Lung microvascular endothelial cell (primary cell): ENCODE data around the gene PERM1. TPM values are rescaled to one million over a fixed set of nuclear protein-coding genes. Genes with fewer than 3 reads are reported as not detected.
A peak's percentile ranks its signal among the peaks of the same experiment; 100 is the strongest.
"Not testable (repeated sequence)": the region's sequence is repeated elsewhere in the genome, so short reads cannot be mapped to it uniquely, and the experiment has no call there.

Experiments used
- DNase-seq, 2 donors: peaks; one replicate each; pipeline versions ENCODE4 v3.0.0 to v3.0.0-alpha.2; 2010; ENCODE audit warnings: low read depth in 2 of 2
- total RNA-seq: library from RNA; depleted of rRNA; stranded (reverse); fragments of >200 nt; gene quantifications from 2 replicates; pipeline ENCODE4 v1.2.1, GENCODE V29; 2014

PERM1 gene, protein sequence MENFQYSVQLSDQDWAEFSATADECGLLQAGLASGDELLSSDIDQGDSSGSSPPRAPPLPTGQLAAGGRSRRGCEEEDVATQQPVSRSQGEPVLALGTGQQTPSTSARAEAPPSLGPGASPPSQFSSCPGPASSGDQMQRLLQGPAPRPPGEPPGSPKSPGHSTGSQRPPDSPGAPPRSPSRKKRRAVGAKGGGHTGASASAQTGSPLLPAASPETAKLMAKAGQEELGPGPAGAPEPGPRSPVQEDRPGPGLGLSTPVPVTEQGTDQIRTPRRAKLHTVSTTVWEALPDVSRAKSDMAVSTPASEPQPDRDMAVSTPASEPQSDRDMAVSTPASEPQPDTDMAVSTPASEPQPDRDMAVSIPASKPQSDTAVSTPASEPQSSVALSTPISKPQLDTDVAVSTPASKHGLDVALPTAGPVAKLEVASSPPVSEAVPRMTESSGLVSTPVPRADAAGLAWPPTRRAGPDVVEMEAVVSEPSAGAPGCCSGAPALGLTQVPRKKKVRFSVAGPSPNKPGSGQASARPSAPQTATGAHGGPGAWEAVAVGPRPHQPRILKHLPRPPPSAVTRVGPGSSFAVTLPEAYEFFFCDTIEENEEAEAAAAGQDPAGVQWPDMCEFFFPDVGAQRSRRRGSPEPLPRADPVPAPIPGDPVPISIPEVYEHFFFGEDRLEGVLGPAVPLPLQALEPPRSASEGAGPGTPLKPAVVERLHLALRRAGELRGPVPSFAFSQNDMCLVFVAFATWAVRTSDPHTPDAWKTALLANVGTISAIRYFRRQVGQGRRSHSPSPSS
- not detected in 2 replicates for total RNA-seq

DNA sequence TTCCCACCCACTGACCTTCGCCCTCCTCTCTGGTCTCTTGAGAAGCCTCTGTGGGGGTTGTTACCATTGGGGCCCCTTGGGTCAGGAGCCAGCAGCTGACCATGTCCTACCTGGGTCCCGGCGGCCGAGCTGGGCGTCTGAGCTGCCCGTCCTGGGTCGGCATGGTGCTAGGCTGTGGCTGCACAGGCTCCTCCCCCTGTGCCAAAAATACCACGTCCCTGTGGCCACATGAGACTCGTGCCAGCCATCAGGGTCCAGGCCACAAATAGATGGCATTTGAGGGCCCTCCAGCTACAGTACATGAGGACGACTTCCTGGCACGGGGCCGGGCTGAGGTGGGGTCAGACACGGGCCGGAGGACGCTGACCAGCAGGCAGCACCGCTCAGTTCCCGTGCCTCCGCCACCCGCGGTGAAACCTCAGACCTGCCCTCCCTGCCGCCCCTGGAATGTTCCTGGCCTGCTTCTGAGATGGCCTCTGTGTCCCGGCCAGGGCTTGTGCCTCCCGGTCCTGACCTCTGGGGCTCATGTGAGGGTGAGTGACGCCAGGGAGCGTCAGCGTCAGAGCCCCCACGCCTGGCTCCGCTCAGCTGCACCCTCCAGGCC, at the start of gene PERM1:
Gene PERM1, minus strand, starts transcription at position 139 of the 604 bp plus-strand sequence. CDS start 1,064 bp downstream, outside the sequence.
- no peak for DNase-seq

DNA sequence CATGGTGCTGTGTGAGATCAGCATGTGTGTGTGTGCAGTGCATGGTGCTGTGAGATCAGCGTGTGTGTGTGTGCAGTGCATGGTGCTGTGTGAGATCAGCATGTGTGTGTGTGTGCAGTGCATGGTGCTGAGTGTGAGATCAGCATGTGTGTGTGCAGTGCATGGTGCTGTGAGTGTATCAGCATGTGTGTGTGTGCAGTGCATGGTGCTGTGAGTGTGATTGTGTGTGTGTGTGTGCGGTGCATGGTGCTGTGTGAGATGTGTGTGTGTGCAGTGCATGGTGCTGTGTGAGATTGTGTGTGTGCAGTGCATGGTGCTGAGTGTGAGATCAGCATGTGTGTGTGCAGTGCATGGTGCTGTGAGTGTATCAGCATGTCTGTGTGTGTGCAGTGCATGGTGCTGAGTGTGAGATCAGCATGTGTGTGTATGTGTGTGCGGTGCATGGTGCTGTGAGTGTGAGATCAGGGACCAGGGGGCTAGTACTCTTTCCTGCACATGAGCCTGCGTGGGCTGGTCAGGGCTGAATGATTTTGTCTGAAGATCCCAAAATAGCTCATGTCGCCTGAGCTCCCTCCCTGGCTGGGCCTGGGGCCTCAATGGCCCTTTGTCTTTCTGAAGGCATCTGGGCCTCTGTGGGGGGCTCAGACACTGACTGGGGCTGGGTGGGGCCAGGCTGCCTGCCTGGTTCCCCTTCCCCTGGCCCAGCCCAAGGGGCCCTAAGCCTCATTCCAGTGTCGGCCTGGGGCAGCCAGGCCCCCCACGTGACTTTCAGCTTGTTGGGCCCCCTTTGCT, 49.2 kb upstream of the PERM1 start:
- not testable (repeated sequence) for DNase-seq

DNA sequence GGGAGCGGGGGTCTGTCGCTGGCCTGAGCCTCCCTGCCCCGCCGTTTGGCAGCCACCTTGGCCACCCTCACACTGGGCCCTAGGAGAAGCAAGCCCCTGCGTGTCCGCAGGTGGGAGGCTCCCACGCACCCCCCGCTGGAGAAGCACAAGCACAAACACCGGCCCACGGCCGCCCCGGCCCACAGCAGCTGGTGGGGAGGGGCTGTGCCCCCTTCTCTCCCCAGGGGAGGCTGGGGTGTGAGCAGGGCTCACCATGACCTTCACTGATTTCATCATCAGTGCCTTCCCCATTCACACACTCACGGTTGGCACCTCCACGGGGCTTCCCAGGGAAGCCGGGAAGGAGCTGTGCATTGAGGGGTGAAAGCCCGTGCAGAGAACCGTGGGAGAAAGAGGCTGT, 45.9 kb upstream of the PERM1 start:
- no peak for DNase-seq

DNA sequence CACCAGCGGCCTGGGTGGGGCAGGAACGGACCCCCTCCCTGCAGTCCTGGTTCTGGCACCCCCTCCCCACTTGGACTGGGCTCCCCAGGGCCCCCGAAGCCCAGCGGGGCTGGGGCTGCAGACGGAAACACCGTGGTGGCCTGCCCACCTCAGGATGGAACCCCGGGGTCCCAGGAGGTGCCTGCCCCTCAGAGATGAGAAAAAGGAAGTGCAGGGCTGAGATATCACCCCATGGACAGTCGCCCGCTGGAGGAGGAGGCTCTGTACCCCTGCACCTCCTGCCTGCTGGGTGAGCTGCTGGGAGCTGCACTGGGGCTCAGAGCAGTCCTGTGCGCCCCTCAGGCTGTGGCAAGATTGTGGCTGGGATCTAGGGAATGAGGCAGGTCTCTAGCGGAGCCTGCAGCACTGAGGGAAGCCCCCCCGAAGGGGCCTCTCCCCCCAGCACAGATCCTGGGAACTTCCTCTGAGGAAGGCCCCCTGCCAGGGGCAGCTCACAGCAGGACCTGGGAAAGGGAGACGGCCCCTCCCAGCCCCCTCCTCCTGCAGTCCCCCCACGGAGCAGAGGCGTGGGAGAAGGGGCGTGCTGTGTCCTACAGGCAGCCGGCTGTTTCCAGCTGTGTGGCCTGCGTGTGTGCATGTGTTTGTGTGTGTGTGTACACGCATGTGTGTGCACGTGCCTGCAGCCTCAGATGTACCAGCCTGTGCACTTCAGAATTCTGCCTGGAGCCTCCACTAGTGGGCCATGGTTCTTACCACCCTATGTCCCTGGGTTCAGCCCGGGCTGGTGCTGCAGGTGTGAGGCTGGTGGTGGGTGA, 44.9 kb upstream of the PERM1 start:
- no peak for DNase-seq

DNA sequence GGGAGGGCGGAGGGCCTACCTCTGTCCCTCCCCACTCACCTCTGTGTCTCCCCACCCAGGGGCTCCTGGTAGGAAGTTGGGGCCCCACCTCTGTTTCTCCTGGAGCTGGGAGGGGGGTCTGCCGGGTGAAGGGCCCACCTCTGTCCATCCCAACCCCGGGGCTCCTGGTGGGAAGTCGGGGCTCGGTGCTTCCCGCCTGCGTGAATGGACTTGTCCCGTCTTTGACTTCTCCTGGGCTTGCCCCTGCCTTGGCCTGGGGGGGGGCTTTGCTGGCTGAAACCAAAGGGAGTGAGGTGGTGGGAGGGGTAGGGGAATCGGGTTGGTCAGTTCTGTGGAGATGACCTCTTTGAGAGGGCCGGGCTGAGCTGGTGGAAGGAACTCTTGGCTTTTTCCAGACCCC, 43.8 kb upstream of the PERM1 start:
- no peak for DNase-seq

DNA sequence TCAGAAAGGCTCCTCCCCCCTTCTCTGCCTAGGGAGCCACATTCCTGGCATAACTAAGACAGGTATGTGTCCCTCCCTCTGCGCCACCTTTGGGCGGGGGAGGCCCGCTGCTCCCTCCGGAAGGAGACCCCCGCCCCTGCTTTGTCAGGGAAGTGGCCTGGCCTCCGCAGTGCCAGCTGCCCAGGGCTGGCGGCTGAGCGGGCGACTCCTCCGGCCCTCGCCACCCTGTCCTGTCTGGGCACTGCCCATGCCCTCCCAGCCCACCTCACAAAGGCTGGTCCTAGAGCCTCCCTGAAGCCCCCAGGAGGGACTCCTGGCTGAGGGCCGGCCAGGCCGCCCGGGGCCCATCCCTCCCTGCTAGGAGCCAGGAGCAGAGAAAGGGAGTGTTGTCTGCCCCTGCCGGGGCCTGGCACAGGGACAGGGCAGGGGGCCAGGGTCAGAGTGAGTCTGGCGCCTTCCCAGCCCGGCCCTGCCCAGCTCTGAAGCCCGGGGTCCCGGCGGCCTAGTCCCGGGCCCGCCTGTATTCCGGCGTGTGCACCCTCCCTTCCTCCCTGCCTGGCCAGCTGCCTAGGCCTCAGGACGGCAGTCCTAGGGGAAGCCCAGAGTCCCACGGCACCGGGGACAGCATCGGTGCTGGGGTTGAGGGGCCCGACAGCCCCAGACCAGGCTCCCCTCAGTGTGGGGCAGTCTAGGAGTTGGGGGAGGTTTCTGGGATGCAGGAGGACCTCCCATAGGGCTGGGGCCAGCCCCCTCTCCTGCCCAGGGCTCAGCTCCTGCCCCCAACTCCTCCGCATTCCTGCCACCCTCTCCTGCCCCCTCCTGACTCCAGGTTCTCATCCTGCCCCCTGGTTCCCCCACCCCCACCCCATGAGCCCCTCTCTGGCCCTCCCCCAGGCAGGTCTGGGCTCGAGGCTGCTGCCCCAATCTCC, 43.1 kb upstream of the PERM1 start:
- DNase-seq = peak in 1 of 2 donors; percentile 45

DNA sequence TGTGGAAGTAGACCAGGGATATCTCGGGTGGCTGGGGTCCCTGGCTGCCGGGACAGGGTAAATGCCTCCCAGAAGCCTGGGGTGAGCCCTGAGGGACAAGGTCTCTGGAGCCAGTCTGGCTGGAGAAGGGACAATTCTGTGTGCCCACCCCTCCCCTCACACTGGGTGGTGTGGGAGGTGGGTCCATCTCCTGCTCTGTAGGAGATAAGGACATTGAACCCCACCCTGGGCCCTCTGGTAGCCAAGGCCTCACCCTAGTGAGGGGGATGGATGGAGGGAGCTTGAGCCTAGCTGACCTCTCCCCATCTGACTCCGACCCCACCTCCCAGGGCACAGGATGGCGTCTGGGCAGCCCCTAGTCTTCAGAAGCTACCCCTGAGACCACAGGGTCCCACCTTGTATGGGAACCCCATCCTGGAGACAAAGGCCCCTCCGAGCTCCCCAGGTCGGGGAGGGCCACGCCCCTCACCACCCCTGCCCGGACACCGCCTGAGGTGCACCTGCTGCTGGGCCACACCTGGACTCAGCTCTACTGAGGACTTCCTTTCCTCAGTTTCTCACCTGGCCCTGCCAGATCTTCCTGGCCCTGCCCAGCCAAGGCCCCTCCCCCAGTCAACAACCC, 42.4 kb upstream of the PERM1 start:
- no peak for DNase-seq

DNA sequence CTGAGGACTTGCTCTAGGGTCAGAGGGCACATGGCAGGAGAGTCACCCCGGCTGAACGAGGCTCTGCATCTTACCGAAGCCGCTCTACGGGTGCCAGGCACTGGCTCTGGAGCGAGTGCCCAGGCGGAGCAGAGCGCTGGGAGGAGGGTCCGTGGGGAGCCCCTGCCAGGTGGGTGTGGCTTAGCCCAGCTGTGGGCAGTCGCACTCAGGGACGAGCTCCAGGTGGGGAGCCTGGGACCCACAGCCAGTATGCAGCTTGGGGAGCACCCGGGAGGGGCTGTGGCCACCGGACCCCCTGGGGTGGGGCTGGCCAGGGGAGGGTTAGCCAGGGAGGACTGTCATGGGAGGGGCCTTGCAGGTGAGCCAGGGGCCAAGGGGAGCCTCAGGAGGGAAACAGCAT, 41.8 kb upstream of the PERM1 start:
- no peak for DNase-seq

DNA sequence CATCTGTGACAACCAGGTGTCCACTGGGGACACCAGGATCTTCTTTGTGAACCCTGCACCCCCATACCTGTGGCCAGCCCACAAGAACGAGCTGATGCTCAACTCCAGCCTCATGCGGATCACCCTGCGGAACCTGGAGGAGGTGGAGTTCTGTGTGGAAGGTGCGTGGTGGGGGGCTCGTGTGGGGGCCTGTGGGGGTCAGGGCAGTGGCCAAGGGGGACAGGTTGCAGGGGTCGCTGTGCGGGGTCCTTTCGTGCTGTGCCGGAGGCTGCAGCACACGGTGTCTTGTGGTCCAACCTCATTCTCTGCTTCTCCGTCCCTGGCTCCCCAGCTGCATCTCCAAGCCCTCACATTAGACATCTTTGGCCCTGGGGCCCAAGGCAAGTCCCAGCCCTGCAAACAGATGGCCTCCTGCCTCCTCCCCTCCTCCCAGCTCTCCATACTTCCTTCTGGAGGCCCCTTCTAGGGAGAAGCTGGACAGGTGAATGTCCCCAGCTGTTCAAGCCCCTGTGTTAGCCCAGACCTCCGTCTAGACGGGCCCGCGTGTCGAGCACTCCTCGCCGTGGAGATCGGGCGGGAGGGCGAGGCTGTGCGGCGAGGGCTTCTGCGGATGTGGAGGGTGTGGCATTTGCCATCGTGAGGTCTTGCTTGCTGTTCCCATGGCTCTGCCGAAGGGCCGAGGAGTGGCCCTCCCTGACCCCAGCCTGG, 40.6 kb upstream of the PERM1 start:
- no peak for DNase-seq

DNA sequence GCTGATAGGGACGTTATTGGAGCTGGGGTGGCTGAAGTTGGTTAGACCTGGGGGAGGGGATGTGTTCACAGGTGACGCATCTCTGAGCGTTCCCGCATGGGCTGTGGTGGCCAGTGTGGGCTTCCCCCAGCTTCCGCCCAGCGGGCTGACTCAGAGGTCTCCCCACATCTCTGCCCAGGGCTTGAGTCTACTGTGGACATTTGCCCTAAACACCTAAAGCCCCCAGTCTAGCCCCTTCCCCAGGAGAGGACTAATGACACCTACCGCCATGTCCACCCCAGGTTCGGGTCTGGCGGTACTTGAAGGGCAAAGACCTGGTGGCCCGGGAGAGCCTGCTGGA, 40.0 kb upstream of the PERM1 start:
- peak in 1 of 2 donors; percentile 72 for DNase-seq

DNA sequence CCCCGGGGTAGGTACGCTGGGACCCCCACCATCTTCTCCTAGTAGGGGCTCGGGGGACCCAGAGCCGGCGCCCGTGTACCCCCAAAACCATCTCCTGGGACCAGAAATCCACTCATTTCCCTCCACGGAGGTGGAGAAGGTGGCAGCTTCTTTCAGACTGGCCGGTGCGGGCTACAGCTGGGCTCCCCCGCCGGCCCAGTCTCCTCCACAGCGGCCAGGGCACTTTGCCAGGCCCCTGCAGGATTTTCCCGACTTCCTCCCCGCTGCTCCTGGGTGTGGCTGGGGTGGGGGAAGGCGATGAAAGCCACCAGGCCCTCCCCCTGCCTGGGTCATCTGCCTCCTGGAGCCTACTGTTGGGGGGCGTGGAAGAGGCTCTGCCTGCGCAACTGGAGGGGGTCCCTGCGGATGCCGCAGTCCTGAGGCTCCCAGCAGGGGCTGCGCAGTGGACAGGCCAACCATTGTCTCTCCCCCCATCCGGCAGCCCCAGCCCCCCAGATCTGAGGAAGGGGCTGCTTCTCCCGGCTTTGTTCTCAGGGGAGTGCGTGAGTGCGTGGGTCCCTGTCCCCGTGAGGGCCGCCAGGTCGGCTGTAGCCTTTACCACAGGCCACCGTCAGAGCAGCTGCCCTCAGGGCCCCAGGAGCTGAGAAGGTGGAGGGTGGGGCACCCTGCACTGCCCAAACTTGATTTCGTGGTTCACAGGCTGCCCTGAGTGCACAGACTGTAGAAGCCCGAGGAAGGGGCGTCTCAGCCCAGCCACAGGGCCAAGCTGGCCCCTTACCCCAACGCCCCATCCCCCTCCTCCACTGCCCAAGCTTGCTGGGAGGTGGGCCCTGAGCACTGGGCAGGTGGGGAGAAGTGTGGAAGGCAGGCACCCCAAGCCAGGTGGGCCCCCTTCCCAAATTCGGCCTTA, 39.4 kb upstream of the PERM1 start:
- DNase-seq = peak; percentile 34 to 79

DNA sequence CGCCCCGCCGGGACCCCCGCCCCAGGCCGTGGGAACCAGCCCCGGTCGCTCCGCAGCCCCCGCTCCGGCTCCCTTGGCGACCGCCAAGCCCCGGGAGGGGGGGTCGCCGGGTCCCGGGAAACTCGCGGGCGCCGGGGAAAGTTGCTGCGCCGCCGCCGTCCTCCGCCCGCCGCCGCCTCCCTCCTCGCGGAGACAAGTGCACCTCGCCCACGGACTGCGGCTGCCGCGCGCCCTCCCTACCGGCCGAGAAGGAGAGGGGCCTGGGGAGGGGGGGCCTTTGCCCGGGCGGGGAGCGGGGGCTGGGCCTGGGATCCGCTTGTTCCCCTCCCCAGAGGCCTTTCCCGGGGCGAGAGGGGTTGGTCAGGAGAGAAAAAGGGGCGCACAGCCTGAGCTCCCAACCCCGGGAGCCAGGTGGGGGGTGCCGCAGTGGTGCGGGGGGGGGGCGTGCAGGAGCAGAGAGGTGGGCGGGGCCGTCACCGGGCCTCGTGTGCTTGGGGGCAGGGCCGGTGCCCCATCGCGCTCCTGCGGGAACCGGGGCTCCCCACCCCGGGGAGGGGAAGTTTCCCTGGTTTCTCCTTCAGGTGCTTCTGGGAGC, 38.6 kb upstream of the PERM1 start:
- peak in 1 of 2 donors; percentile 33 for DNase-seq

DNA sequence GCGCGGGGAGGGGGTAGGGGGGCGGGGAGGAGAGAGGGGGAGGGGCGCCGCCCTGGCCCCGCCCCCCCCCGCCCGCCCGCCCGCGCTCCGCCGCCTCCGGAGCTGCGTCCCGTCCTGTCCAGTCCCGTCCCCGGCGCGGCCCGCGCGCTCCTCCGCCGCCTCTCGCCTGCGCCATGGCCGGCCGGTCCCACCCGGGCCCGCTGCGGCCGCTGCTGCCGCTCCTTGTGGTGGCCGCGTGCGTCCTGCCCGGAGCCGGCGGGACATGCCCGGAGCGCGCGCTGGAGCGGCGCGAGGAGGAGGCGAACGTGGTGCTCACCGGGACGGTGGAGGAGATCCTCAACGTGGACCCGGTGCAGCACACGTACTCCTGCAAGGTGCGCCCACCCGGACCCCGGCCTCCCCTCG, 38.1 kb upstream of the PERM1 start, which contains the start of gene AGRN:
Gene AGRN, plus strand, starts transcription at position 121 of the 405 bp plus-strand sequence. Its CDS starts 53 bp downstream, at position 174.
- peak in 1 of 2 donors; percentile 40 for DNase-seq

DNA sequence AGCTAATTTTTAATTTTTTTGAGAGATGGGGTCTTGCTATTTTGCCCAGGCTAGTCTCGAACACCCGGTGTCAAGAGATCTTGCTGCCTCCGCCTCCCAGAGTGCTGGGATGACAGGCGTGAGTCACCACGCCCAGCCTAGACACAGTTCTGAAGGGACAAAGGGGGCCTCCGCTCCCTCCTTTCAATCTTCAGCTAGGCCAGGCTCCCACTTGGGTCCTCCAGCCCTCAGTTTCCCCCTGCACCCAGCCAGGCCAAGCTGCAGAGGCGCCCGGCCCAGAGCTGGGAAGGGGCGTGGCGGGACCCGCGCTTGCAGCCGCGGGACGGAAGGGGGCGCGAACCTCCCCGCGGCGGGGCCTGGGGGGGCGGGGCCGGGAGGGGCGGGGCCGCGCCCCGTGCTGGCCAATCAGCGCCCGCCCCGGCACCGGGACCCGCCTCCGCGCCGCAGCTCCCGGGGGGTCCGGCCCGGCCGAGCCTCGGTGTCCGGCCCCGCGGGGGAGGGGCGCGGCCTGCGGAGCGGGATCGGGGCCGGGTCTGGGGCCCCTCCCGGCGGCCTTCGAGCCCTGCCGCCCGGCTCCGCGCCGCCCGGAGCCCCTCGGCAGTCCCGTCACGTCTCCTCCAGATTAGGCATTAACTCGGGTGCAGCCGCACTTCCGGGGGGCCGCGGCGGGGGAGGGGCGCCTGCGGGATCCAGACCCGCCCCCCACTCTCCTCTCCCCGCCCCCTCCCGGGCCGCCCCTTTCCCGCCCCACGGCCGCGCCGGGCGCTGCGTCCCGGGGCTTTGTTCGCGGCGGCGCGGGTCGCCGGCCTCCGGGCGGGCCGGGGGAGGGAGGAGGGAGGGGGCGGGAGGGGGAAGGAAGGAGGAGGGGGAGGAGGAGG, 37.5 kb upstream of the PERM1 start:
- DNase-seq = peak; percentile 89 to 93

DNA sequence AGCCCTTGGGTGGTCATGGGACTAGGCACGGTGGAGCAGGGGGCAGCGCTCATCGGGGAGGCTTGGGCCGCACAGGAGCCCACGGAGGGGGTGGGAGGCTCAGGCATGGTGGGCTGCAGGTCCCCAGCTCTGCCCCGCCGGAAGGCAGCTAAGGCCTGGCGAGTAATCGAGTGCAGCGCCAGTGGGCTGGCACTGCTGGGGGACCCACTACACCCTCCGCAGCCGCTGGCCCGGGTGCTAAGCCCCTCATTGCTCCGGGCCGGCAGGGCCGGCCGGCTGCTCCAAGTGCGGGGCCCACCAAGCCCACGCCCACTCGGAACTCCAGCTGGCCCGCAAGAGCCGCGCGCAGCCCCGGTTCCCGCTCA, 36.4 kb upstream of the PERM1 start:
- not testable (repeated sequence) for DNase-seq
